Mesodermal cell (in vitro differentiated cells): ENCODE data around the gene PITPNM3. TPM values are rescaled to one million over a fixed set of nuclear protein-coding genes. Genes with fewer than 3 reads are reported as not detected.
A peak's percentile ranks its signal among the peaks of the same experiment; 100 is the strongest.
"Not testable (repeated sequence)": the region's sequence is repeated elsewhere in the genome, so short reads cannot be mapped to it uniquely, and the experiment has no call there.

Experiments used
- H3K27ac ChIP-seq: 2 replicates; pipeline ENCODE4 v1.7.0; 2013; ENCODE audit warnings: mild to moderate bottlenecking, low read depth, low read length, moderate library complexity; ENCODE audit not compliant: severe bottlenecking
- H3K36me3 ChIP-seq: 2 replicates; pipeline ENCODE4 v1.7.1; 2013; ENCODE audit warnings: mild to moderate bottlenecking, low read length, moderate library complexity; ENCODE audit not compliant: control insufficient read depth, insufficient read depth
- H3K4me1 ChIP-seq: one replicate; pipeline ENCODE4 v1.7.1; 2013; ENCODE audit warnings: mild to moderate bottlenecking, low read length; ENCODE audit not compliant: insufficient read depth, control insufficient read depth, poor library complexity, severe bottlenecking
- H3K4me3 ChIP-seq: 2 replicates; pipeline ENCODE4 v1.7.0; 2013; ENCODE audit warnings: low read length, control low read depth, mild to moderate bottlenecking; ENCODE audit not compliant: insufficient read depth, poor library complexity, severe bottlenecking; ENCODE audit errors: extremely low read depth
- H3K9me3 ChIP-seq: 2 replicates; pipeline ENCODE4 v1.7.1; 2013; ENCODE audit warnings: mild to moderate bottlenecking, low read length, moderate library complexity; ENCODE audit not compliant: control insufficient read depth
- WGBS, 2 experiments: methylation state at CpG; one replicate each; pipeline ENCODE4 v1.1.5; 2013; ENCODE audit warnings: missing lambda C conversion rate in 2 of 2; ENCODE audit not compliant: insufficient coverage in 2 of 2; 5-methylcytosine and 5-hydroxymethylcytosine counted together
- polyA plus RNA-seq, 2 experiments: library from polyadenylated mRNA; stranded (reverse); fragments of 50-300 nt; gene quantifications; one replicate each; pipeline ENCODE4 v1.2.3, GENCODE V29; 2013

PITPNM3 gene
- polyA plus RNA-seq (2013, experiment 1 of 2), result 0.52 TPM
- 0.51 TPM for polyA plus RNA-seq (2013, experiment 2 of 2)

GRCh38 chr17:6556121-6557039 lies at the start of gene PITPNM3:
Gene PITPNM3, minus strand, starts transcription at chr17:6556555. Its CDS starts 149 bp downstream, at chr17:6556406.
- H3K4me1 ChIP-seq, result peaks cover 5% of the 10 kb centered on the region
- no peaks in the 10 kb centered on the region for H3K9me3 ChIP-seq
- H3K4me3 ChIP-seq, result peak within 1 kb of the TSS; percentile 33
- no peaks in the 10 kb centered on the region for H3K36me3 ChIP-seq
- WGBS, 2 experiments, result 2 to 3% methylated on average over 57 to 67 of the region's 122 CpGs
- no peak within 1 kb of the TSS for H3K27ac ChIP-seq

- H3K36me3 ChIP-seq, result peaks cover 87% of the 10 kb centered on the region
- no peaks in the 10 kb centered on the region for H3K9me3 ChIP-seq
- no peak overlapping the region for H3K27ac ChIP-seq
- no peaks in the 10 kb centered on the region for H3K4me1 ChIP-seq
- no peak overlapping the region for H3K4me3 ChIP-seq
- 93 to 96% methylated on average over 6 of the region's 6 CpGs for WGBS, 2 experiments
Observed at GRCh38 chr17:6605142-6605541, 48.8 kb upstream of the PITPNM3 start.

GRCh38 chr17:6603744-6604325 lies 47.5 kb upstream of the PITPNM3 start:
- Histone ChIP-seq H3K36me3 (peaks cover 88% of the 10 kb centered on the region), H3K4me1 (no peaks in the 10 kb centered on the region), H3K27ac (no peak overlapping the region), H3K9me3 (no peaks in the 10 kb centered on the region), H3K4me3 (no peak overlapping the region)
- WGBS, 2 experiments, result 90 to 93% methylated on average over 2 of the region's 3 CpGs

- no peak overlapping the region for H3K4me3 ChIP-seq
- no peak overlapping the region for H3K27ac ChIP-seq
- H3K36me3 ChIP-seq, result peaks cover 84% of the 10 kb centered on the region
- no peaks in the 10 kb centered on the region for H3K9me3 ChIP-seq
- no peaks in the 10 kb centered on the region for H3K4me1 ChIP-seq
- WGBS, 2 experiments, result 100% methylated on average over 1 of the region's 2 CpGs; no CpG with 5 or more reads in 1 of the 2 experiments
Observed at GRCh38 chr17:6602141-6602540, 45.8 kb upstream of the PITPNM3 start.

- Histone ChIP-seq H3K36me3 (peaks cover 86% of the 10 kb centered on the region), H3K27ac (no peak overlapping the region), H3K9me3 (no peaks in the 10 kb centered on the region), H3K4me1 (no peaks in the 10 kb centered on the region), H3K4me3 (no peak overlapping the region)
Observed at GRCh38 chr17:6599364-6599763, 43.0 kb upstream of the PITPNM3 start.

GRCh38 chr17:6597727-6598126 lies 41.4 kb upstream of the PITPNM3 start:
- no peak overlapping the region for H3K27ac ChIP-seq
- H3K9me3 ChIP-seq, result no peaks in the 10 kb centered on the region
- H3K36me3 ChIP-seq, result peaks cover 85% of the 10 kb centered on the region
- no peak overlapping the region for H3K4me3 ChIP-seq
- WGBS, 2 experiments, result 100% methylated on average over 1 of the region's 1 CpG; no CpG with 5 or more reads in 1 of the 2 experiments
- no peaks in the 10 kb centered on the region for H3K4me1 ChIP-seq

- Histone ChIP-seq H3K4me3 (no peak overlapping the region), H3K9me3 (no peaks in the 10 kb centered on the region), H3K36me3 (peaks cover 87% of the 10 kb centered on the region), H3K27ac (no peak overlapping the region), H3K4me1 (peaks cover 4% of the 10 kb centered on the region)
- WGBS, 2 experiments, result 100% methylated on average over 2 of the region's 4 CpGs; no CpG with 5 or more reads in 1 of the 2 experiments
Observed at GRCh38 chr17:6596941-6597340, 40.6 kb upstream of the PITPNM3 start.

GRCh38 chr17:6596511-6596910 lies 40.2 kb upstream of the PITPNM3 start:
- 92 to 95% methylated on average over 2 of the region's 2 CpGs for WGBS, 2 experiments

GRCh38 chr17:6596081-6596480 lies 39.7 kb upstream of the PITPNM3 start:
- 92 to 98% methylated on average over 5 to 6 of the region's 7 CpGs for WGBS, 2 experiments
- no peaks in the 10 kb centered on the region for H3K9me3 ChIP-seq
- no peak overlapping the region for H3K27ac ChIP-seq
- H3K4me1 ChIP-seq, result peaks cover 5% of the 10 kb centered on the region
- H3K36me3 ChIP-seq, result peaks cover 93% of the 10 kb centered on the region
- H3K4me3 ChIP-seq, result no peak overlapping the region

More at GRCh38 chr17:6596511-6596910, 40.2 kb upstream of the PITPNM3 start:
- Histone ChIP-seq H3K27ac (no peak overlapping the region), H3K4me1 (peaks cover 5% of the 10 kb centered on the region), H3K9me3 (no peaks in the 10 kb centered on the region), H3K36me3 (peaks cover 91% of the 10 kb centered on the region), H3K4me3 (no peak overlapping the region)

GRCh38 chr17:6593371-6593770 lies 37.0 kb upstream of the PITPNM3 start:
- 92 to 95% methylated on average over 14 of the region's 14 CpGs for WGBS, 2 experiments
- H3K27ac ChIP-seq, H3K4me3 ChIP-seq, H3K4me1 ChIP-seq, H3K9me3 ChIP-seq: not testable (repeated sequence)
- H3K36me3 ChIP-seq, result peaks cover 93% of the 10 kb centered on the region

- 83 to 100% methylated on average over 1 to 2 of the region's 6 CpGs for WGBS, 2 experiments
- Histone ChIP-seq H3K4me1 (peaks cover 5% of the 10 kb centered on the region), H3K4me3 (no peak overlapping the region), H3K27ac (no peak overlapping the region), H3K9me3 (no peaks in the 10 kb centered on the region), H3K36me3 (peaks cover 96% of the 10 kb centered on the region)
Observed at GRCh38 chr17:6592173-6592572, 35.8 kb upstream of the PITPNM3 start.
